GM18526 (cell line): Measurements from ENCODE around the gene PYGL.

Experiments
- POLR2A ChIP-seq: IDR thresholded peaks from 3 replicates; pipeline ENCODE4 v1.6.1; 2011; ENCODE audit not compliant: insufficient read length; ENCODE audit errors: extremely low read depth

PYGL gene

DNA sequence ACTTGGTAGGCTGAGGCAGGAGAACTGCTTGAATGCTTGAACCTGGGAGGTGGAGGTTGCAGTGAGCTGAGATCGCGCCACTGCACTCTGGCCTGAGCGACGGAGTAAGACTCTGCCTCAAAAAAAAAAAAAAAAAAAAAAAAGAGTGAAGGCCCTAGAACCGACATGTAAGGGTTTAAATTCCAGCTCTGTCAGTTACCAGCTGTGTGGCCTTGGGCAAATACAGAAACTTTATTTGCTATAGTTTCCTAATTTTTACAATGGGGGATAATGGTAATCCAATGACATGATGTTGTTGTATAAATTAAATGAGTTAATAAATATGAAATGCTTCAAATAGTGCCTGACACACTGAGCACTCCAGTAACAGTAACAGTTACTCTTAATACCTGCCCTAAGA, 19.6 kb upstream of the PYGL start:
- no peak for TF ChIP-seq POLR2A

DNA sequence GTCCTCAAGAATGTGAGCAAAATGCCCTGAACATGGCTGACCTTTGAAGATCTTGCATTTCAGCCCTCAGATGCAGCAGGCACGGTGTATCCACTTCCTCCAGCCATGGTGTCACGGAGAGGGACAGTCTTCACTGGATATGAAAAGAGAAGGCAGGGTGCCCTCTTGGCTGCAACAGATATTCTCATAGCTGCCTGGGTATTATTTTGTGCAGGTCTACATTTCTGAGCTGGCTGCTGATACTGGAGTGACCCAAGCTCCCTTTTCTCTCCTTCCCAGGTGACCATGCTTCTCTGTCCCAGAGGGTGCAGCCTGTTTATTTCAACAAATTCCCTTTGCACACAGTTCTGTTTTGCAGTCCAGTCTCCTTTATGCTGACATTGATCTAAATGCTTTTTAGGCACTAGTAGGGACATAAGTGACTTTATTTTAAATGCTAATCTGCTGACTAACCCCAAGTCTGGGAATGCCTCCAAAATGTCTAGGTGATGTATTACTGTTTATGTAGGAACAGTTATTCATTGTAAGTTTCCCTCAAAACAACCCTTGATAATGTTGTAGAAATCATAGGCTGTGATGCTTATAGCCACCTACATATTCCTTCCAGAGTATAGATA, 17.4 kb upstream of the PYGL start:
- no peak for TF ChIP-seq POLR2A

DNA sequence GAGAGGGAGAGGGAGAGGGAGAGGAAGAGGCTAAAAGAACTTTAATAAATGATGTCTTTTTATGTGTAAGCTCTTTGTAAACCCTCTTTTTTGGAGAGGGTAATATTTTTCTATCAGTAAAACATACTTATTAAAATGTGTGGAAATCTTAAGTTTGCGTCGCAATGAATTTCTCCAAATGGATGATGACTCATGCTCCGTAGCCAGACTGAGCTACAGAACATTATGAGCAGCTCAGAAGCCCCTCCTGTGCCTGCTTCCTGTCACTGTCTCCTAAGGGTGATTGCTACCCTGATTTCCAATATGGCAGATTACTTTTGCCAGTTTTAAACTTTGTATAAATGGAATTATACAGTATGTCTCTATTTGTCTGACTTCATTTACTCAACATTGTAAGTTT, 13.0 kb upstream of the PYGL start:
- TF ChIP-seq POLR2A: no peak

DNA sequence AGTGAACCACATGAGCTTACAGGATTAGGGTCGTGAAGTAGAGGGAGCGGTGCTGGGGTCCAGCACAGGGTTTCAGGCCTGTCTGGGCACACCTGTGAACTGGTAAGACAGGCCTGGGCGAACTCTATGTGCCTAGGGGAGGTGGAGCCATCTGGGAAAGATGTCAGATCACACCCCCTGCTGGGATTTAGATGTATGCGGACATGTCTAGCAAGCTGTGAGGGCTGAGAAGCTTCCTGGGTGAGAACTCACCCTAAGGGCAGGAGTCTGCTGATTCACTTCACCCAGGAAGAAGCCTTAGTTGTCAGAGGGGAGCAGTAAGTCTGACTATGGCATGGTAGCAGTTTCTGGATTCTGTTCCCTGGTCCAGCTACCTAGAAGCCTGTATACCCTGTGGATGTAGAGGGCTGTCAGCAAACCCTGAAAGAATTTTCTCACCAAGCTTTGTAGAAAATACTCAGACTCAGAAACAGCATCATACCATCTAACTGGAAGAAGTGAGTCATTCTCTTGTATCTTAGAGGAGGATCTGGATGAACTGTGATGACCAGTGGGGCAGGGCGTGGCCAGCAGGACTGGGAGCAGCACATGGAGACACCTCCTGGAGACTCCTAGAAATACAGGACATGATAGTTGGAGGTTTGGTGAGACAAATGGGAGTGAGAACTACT, 11.2 kb upstream of the PYGL start:
- no peak for TF ChIP-seq POLR2A

DNA sequence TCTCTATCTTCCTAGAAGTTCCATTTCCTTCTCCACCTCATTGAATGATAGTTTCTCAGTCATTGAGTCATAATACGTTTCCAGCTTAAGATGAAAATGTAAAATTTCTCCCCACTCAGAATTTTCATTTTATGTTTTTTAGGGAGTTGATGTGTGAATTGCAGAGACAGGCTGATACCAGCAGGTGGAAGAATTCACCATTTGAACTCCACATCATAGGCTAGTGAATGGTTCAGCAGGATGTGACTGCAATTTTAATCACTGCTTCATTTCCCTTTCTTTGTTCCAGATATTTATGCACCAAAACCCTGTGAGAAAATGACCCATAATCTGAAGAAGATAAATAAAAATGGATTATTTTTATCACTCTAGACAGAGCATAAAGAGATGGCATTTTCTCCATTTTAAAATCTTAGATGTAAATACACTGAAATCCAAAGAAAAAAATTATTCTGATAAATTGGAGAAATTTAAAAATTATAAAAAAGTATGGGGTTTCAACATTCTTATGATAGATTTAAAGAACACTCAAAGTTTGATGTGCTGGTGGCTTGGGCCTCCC, 10.6 kb upstream of the PYGL start:
- no peak for TF ChIP-seq POLR2A

DNA sequence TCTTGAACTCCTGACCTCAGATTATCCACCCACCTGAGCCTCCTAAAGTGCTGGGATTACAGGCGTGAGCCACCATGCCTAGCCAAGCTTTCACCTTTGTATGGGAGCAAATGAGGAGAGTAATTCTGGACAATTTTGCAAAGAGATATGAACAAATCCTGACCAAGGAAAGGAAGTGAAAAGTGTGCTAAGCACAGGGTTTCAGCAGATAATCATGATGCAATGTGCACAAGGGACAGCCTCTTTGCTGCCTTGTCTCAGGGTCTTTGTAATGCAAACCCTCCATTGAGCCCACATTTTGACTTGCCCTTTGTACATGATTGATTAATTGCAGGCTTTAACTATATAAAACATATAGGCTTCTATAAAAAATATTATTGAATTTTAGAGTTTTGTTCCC, 9.2 kb upstream of the PYGL start:
- no peak for TF ChIP-seq POLR2A

DNA sequence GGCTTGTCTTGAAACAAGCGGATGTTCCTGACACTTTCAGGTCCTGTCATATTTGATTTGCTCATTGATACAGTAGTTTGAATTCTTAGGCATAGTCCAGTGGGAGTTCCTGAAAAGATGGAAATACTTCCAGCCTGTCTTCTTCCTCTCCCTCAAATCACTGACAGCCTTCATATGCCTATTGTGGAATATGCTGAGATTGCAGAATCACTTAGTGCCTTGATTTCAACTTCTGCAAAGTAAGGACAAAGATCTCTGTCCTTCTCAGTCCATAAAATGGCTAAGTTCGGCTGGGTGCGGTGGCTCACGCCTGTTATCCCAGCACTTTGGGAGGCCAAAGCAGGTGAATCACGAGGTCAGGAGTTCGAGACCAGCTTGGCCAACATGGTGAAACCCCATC, 6.7 kb upstream of the PYGL start:
- no peak for TF ChIP-seq POLR2A

DNA sequence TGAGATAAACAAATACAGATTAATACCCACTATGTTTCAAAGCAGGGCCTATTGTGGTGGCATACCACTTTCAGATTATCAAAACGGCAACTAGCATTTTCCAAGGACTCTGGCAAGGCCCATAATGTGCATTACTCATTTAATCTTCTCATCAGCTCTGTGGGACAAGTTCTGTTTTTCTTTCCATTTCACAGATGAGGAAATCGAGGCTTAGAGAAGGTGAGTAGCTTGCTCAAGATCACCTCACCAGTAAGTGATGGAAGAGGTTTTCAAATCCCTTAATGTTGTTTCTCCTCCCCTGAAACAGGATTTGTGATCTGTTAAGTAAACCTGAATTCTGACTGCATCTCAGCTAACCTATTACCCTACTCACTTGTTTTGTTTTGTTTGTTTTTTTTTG, 3.9 kb upstream of the PYGL start:
- TF ChIP-seq POLR2A: no peak

DNA sequence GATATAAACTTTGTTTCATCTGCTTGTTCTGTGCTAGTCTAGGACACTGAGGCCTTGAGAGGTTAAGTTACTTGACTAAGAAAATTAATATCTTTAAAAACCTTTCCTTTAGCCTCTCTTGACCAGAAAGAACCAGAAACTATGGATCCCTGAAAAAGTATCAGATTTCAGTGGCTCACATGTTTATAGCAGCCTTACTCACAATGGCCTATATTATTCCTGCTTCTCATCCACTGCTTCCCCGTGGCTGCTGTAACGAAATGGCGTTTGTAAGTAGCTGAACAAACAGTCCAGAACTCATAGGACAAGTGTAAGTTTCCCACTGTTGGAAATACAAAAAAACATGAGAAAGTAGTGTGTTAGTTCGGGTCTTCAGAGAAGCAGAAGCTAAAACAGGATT, 3.2 kb upstream of the PYGL start:
- TF ChIP-seq POLR2A: no peak

DNA sequence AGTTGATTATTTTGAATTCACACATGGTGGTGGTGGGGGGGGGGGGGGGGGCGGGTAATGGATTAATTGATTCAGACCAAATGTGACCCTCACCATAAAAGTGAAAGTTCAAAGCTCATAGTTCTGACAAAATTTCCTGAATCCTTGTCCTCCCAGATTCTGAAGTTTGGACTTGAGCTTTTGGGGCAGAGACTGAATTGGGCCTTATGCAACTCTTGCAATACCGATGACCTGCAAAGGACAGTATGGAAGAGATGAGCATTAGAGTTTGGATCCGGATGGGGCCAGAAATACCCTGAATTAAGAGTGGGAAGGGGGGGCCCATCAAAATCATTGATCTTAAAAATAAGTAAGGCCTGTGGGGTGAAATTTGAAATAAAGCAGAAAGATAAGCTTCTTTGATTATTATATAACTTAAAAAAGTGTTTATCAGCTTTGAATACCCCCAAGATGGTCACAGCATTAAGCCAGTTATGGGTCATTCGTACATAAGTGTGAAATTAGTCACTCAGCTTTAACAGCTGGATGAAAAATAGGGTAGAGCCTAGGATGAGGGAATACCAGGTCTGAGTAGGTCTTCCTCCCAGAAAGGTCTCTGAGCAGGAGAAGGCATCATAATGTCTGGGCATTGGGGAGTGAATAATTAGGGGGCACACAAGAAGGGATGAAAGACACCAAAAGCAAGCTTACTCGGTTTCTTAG, 2.1 kb upstream of the PYGL start:
- TF ChIP-seq POLR2A: no peak

DNA sequence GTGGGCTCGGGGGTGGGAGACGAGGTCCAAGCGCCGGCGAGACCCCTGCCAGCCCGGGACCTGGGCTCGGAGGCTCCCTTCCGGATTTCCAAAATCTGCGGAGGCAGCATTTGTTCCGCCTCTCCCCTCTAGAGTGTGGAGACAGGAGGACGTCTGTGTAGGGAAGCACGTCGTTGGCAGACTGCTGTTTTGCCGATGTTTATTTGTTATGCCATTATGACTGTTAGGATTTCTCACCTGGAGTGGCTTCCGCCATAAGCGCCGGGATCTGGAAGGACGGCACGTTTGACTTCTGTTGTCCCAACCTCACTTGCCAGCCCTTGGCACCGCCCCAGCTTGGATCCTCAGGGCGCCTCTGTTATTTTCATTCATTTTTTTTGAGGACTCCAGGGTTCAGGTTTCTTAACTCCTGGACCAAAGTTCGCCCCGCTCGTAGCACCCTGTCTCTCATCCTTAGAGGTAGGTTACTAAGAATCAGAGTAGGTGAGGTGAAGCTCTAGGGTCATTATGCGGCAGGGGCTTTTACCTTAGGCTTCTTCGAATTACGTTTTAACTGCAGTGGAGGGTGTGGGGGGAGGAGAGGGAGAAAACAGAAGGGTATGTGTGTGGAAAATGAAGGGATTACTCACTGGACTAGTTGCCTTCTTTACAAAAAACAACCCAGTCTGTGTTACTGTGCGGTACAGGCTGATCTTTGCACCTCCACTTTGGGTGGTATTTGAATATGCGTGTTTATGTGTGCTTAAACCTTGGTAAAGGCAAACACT, 547 bp upstream of the PYGL start:
- no peak for TF ChIP-seq POLR2A

DNA sequence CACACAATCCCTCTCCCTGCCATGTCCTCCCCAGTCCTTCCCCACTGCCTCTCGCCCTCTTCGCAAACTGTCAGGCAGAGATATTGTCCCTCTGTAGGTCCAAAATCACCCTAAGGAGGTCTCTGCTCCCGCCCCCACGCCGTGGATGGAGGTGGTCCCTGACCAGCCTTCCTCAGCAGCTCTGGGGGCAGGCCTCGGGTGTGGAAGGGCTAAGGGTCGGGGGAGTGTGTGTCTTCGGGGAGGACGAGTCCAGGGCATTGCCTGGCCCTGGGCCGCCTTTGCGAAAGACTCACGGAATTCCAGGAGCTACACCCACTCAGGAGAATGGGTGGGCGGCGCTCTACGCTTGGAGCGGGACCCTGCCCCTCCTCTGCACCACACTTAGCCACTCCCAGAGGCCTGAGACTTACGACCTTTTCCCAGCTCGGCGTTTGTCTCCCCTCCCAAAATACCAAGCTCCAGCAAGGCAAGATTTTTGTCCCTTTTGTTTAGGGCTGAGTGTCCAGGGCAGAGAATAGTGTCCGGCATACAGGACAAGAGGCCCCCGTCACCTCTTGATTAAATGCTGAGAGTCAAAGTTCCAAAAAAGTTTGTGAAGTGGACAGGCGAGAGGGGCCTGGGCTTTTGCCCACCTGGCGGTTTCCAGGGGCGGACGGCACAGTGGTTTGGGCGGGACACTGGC, 881 bp downstream of the PYGL start:
- TF ChIP-seq POLR2A: no peak

DNA sequence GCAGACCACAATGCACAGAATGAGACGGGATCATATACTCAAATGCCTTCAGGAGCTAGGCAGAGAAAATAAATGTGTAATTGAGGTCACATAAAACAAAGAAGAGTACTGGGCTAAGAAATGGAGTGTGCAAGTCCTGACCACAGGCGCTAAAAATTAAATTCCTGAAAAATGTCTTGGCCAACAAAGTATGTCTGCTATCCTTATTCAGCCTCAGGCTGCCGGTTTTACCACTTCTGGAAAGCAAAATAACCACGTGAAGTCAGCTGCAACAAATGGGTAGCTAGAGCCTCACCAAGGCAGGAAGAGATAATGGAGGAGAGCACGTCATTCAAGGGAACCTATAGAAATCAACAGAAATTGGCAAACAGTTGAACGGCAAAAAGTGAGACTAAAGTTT, 3.1 kb downstream of the PYGL start:
- TF ChIP-seq POLR2A: no peak

DNA sequence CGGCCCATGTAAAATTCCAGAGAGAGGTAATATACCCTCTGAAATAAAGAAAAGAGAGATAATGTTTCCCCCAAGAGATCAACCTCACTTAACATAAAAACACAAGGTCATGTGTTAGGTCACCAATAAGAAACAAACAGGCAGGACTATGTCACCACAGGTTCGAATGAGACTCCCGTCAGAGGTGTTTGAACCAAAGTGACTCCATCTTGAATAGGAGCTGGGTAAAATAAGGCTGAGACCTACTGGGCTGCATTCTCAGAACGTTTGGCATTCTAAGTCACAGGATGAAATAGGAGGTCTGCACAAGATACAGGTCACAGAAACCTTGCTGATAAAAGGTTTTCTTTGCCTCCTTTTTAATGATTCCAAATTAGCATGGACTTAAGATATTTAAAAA, 6.5 kb downstream of the PYGL start:
- no peak for TF ChIP-seq POLR2A

DNA sequence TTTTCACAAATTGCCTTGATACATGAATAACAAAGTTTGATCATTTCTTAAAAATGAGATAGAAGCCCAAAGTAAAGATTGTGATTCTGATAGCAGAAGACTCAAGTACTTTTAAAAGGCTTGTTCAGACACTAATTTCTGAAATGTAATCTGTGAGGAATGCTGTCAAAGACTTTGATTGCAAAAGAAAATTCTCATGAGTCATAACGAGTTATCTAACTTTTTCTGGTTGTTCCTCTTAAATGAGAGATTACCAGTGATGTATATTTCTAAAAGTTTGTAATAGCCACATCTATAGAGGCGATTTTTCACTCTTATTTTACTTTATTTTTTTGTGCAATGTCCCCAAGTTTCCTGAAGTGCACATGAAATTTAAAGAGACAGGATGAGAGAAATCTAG, 7.0 kb downstream of the PYGL start:
- TF ChIP-seq POLR2A: no peak

DNA sequence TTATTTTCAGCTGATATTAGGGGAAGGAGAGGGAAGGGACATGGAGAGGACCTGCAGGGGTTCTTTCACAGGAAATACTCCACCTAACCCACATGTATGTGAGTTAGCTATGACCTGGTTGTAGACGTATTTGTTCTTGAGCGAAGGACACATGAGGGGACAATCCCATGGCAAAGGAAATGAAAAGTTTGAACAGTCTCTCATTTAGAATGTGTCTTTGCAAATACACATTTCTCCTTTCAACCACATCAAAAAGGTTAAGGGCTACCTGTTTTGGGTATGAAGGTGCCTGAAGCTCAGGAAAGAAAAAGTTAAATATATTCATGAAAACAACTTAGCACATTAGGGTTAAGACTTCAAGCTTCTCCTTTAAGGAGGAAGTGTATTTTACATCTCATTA, 7.4 kb downstream of the PYGL start:
- TF ChIP-seq POLR2A: no peak

DNA sequence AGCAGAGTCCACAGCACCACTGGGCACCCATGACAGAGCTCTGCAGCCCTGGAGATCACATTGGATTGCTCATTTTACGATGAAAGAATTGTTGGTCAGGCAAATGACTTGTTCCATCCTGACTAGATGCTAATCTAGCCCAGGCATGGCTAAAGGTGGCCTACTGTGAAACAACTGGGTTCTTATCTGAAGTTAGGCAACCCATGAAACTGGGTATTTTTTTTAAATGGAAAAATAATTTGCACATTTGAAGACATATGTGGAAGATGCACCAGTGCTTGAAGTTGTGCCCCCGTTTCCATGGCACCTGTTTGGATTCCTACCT, 8.3 kb downstream of the PYGL start:
- no peak for TF ChIP-seq POLR2A
